Measurements from ENCODE around the gene HDDC3.

DNA sequence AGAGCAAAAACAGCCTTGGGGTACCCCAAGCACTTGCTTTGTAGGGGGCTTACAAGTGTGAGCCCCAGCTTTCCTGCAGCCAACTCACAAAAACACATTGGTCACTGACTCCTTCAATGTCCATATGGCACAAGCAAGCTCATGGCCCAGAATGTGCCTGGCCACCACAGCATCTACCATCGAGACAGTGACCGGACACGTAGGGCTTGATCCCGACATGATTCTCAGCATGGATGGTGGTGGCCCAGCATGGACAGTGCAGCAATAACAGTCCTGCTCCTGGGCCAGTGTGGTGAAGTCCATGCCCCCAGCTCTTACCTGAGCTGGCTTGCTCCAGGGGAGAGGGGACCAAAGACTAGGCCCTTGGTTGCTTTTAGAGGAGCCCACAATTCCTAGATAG lies 8.7 kb upstream of the HDDC3 start:
- TF ChIP-seq, protein P1, sequence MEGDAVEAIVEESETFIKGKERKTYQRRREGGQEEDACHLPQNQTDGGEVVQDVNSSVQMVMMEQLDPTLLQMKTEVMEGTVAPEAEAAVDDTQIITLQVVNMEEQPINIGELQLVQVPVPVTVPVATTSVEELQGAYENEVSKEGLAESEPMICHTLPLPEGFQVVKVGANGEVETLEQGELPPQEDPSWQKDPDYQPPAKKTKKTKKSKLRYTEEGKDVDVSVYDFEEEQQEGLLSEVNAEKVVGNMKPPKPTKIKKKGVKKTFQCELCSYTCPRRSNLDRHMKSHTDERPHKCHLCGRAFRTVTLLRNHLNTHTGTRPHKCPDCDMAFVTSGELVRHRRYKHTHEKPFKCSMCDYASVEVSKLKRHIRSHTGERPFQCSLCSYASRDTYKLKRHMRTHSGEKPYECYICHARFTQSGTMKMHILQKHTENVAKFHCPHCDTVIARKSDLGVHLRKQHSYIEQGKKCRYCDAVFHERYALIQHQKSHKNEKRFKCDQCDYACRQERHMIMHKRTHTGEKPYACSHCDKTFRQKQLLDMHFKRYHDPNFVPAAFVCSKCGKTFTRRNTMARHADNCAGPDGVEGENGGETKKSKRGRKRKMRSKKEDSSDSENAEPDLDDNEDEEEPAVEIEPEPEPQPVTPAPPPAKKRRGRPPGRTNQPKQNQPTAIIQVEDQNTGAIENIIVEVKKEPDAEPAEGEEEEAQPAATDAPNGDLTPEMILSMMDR (conservative IDR thresholded peaks at IDR 0.05), result no peak
- no peak for TF ChIP-seq ZFX (IDR thresholded peaks at IDR 0.05)
